ENCODE measurements around the gene COG4. TPM values are rescaled to one million over a fixed set of nuclear protein-coding genes. Genes with fewer than 3 reads are reported as not detected.
A peak's percentile ranks its signal among the peaks of the same experiment; 100 is the strongest.

The COG4 gene
- polyA plus RNA-seq, 1 donor from 2014 or later = 36.9 TPM

- no peak overlapping the region for H3K4me3 Mint-ChIP-seq
- H3K9me3 Mint-ChIP-seq = no peaks in the 10 kb centered on the region
- H3K27ac Mint-ChIP-seq = no peak overlapping the region
- H3K27me3 Mint-ChIP-seq = no peaks in the 10 kb centered on the region
- H3K36me3 Mint-ChIP-seq = peaks cover 16% of the 10 kb centered on the region
- H3K4me1 Mint-ChIP-seq = peaks cover 6 to 10% (median 6%) of the 10 kb centered on the region in 3 donors
Observed at GRCh38 chr16:70511833-70512232, 11.5 kb downstream of the COG4 start.

DNA sequence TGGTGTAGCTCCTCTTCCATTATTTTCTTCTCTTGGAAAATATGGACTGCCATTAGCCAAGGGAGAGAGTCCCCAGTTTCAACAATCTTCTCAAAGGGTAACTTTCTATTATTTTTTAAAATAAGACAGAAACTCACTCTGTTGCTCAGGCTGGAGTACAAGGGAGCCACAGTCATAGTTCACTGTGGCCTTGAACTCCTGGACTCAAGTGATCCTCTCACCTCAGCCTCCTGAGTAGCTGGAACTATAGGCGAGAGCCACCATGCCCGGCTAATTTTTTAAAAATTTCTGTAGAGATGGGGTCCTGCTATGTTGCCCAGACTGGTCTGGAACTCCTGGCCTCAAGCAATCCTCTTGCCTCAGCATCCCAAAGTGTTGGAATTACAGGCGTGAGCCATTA, 13.1 kb downstream of the COG4 start:
- H3K4me1 Mint-ChIP-seq = peaks cover 6 to 10% (median 6%) of the 10 kb centered on the region in 3 donors
- no peaks in the 10 kb centered on the region for H3K9me3 Mint-ChIP-seq
- H3K4me3 Mint-ChIP-seq = no peak overlapping the region
- H3K27ac Mint-ChIP-seq = no peak overlapping the region
- H3K36me3 Mint-ChIP-seq = peaks cover 17% of the 10 kb centered on the region
- no peaks in the 10 kb centered on the region for H3K27me3 Mint-ChIP-seq

- H3K36me3 Mint-ChIP-seq = peaks cover 16% of the 10 kb centered on the region
- H3K4me1 Mint-ChIP-seq = peaks cover 6 to 10% (median 6%) of the 10 kb centered on the region in 3 donors
- peak overlapping the region in 1 of 4 donors; percentile 35 for H3K4me3 Mint-ChIP-seq
- H3K9me3 Mint-ChIP-seq = no peaks in the 10 kb centered on the region
- H3K27ac Mint-ChIP-seq = peak overlapping the region in 2 of 3 donors; percentile 6 to 92
- H3K27me3 Mint-ChIP-seq = no peaks in the 10 kb centered on the region
Observed at GRCh38 chr16:70508752-70509151, 14.6 kb downstream of the COG4 start.

GRCh38 chr16:70496513-70496912, 26.8 kb downstream of the COG4 start:
- no peak overlapping the region for H3K27ac Mint-ChIP-seq
- peaks cover 0 to 5% (median 0%) of the 10 kb centered on the region in 3 donors for H3K4me1 Mint-ChIP-seq
- H3K9me3 Mint-ChIP-seq = no peaks in the 10 kb centered on the region
- H3K4me3 Mint-ChIP-seq = no peak overlapping the region
- H3K36me3 Mint-ChIP-seq = peaks cover 2% of the 10 kb centered on the region
- H3K27me3 Mint-ChIP-seq = no peaks in the 10 kb centered on the region

GRCh38 chr16:70495425-70496182, 27.8 kb downstream of the COG4 start:
- Mint-ChIP-seq H3K27me3 (no peaks in the 10 kb centered on the region), H3K36me3 (peaks cover 2% of the 10 kb centered on the region), H3K27ac (no peak overlapping the region), H3K4me3 (no peak overlapping the region), H3K4me1 (peaks cover 0 to 5% (median 0%) of the 10 kb centered on the region in 3 donors), H3K9me3 (no peaks in the 10 kb centered on the region)

GRCh38 chr16:70494777-70495176, 28.6 kb downstream of the COG4 start:
- Mint-ChIP-seq H3K27me3 (no peaks in the 10 kb centered on the region), H3K4me3 (no peak overlapping the region), H3K4me1 (peaks cover 0 to 5% (median 0%) of the 10 kb centered on the region in 3 donors), H3K9me3 (no peaks in the 10 kb centered on the region), H3K27ac (no peak overlapping the region), H3K36me3 (peaks cover 4% of the 10 kb centered on the region)

- H3K9me3 Mint-ChIP-seq = no peaks in the 10 kb centered on the region
- peaks cover 4% of the 10 kb centered on the region for H3K36me3 Mint-ChIP-seq
- no peak overlapping the region for H3K27ac Mint-ChIP-seq
- no peaks in the 10 kb centered on the region for H3K27me3 Mint-ChIP-seq
- peaks cover 0 to 5% (median 0%) of the 10 kb centered on the region in 3 donors for H3K4me1 Mint-ChIP-seq
- H3K4me3 Mint-ChIP-seq = no peak overlapping the region
Observed at GRCh38 chr16:70494202-70494770, 29.1 kb downstream of the COG4 start.

DNA sequence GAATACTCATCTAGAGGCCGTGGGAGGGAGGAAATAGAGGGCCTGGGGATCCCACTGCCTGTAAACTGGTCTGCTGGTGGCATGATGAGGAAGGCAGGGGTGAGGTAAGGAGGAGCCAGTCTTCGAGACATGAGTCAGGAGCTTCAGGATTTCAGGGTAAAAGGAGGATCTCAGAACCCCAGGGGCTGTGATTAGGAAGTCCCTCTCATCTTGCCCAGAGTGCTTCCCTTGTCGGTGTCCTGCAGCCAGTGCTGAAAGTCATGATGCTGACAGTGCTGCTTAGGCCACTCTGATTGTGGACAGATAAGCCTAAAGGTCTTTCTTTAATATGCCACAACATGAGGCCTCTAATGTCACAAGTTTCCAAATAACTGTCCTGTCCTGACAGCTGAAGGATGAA, 29.6 kb downstream of the COG4 start:
- Mint-ChIP-seq H3K4me1 (peaks cover 0 to 5% (median 0%) of the 10 kb centered on the region in 3 donors), H3K4me3 (no peak overlapping the region), H3K27ac (no peak overlapping the region), H3K27me3 (no peaks in the 10 kb centered on the region), H3K36me3 (peaks cover 4% of the 10 kb centered on the region), H3K9me3 (no peaks in the 10 kb centered on the region)

DNA sequence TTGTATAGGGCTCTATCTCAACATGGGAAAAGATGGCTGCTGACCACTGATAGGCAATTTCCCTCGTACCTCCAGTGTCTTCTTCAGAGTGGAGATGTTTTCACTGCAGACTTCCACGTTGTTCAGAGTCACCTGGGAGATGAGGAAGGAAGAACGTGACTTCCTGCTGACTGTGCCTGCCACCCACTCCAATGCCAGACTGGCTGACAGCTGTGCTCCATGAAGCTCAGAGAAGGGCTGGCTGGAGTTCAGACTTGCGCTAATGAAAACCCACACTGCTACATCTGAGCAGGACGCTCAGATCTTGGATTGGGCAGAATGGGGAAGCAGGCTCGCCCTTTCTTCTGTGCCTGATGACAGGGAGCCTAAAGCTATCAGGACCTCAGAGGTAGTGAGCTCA, 33.1 kb downstream of the COG4 start:
- Mint-ChIP-seq H3K4me1 (peaks cover 0 to 5% (median 0%) of the 10 kb centered on the region in 3 donors), H3K4me3 (no peak overlapping the region), H3K9me3 (no peaks in the 10 kb centered on the region), H3K36me3 (peaks cover 5% of the 10 kb centered on the region), H3K27me3 (no peaks in the 10 kb centered on the region), H3K27ac (no peak overlapping the region)

GRCh38 chr16:70484867-70485266, 38.5 kb downstream of the COG4 start:
- no peaks in the 10 kb centered on the region for H3K9me3 Mint-ChIP-seq
- no peak overlapping the region for H3K4me3 Mint-ChIP-seq
- peaks cover 1% of the 10 kb centered on the region for H3K36me3 Mint-ChIP-seq
- no peak overlapping the region for H3K27ac Mint-ChIP-seq
- no peaks in the 10 kb centered on the region for H3K27me3 Mint-ChIP-seq
- H3K4me1 Mint-ChIP-seq = no peaks in the 10 kb centered on the region

DNA sequence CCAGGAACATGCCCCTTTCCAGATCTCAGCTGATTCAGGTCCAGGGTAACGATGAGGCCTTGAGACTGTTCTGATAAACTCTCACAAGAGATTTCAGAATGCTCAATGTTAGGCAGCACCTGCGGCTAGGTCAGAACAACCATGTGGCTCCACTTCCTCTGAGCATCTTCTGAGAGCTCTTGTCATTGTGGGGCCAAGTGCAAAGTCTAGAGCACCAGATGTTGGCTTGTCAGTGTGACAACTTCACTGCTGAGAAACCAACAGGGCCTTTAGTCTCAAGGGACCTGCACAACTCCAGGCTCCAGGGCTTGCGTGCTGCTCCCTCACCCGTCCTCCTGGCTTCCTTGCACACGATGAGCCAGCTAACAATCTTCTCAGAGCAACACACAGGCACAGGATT, 39.9 kb downstream of the COG4 start:
- Mint-ChIP-seq H3K4me3 (no peak overlapping the region), H3K27me3 (no peaks in the 10 kb centered on the region), H3K4me1 (no peaks in the 10 kb centered on the region), H3K36me3 (peaks cover 1% of the 10 kb centered on the region), H3K27ac (no peak overlapping the region), H3K9me3 (no peaks in the 10 kb centered on the region)

DNA sequence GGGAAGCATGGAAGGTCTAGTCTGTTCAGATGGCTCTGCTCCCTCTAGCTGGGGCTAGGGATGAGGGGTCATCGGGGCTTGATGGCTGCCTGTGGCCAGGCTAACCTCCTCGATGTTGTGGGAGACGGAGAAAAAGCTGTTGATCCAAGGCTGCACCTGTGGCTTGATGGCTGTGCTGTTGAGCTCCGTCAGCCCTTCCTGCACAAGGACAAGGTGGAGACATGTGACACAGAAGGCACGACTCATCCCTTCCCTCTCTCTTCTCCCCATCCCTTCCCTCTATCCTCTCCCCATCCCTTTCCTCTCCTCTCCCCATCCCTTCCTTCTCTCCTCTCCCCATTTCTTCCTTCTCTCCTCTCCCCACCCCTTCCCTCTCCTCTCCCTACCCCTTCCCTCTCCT, 40.7 kb downstream of the COG4 start:
- Mint-ChIP-seq H3K4me3 (no peak overlapping the region), H3K36me3 (peaks cover 1% of the 10 kb centered on the region), H3K9me3 (no peaks in the 10 kb centered on the region), H3K4me1 (no peaks in the 10 kb centered on the region), H3K27ac (no peak overlapping the region), H3K27me3 (no peaks in the 10 kb centered on the region)

- Mint-ChIP-seq H3K27me3 (no peaks in the 10 kb centered on the region), H3K4me1 (no peaks in the 10 kb centered on the region), H3K27ac (peak overlapping the region in 1 of 3 donors; percentile 31)
Observed at GRCh38 chr16:70481929-70482536, 41.3 kb downstream of the COG4 start.

GRCh38 chr16:70480127-70481105, 42.9 kb downstream of the COG4 start:
- Mint-ChIP-seq H3K9me3 (no peaks in the 10 kb centered on the region), H3K4me3 (no peak overlapping the region), H3K36me3 (peaks cover 1% of the 10 kb centered on the region), H3K4me1 (peaks cover 0 to 5% (median 0%) of the 10 kb centered on the region in 3 donors), H3K27ac (peak overlapping the region in 1 of 3 donors; percentile 35), H3K27me3 (no peaks in the 10 kb centered on the region)

More at GRCh38 chr16:70481929-70482536, 41.3 kb downstream of the COG4 start:
- H3K4me3 Mint-ChIP-seq = peak overlapping the region in 1 of 4 donors; percentile 6
- no peaks in the 10 kb centered on the region for H3K9me3 Mint-ChIP-seq
- H3K36me3 Mint-ChIP-seq = peaks cover 1% of the 10 kb centered on the region

Data from IgD-negative memory B cell (primary cell).